Fibroblast of lung (primary cell): ENCODE data around the gene CTSD.

Experiments used
- EZH2 ChIP-seq: IDR thresholded peaks from 2 replicates; pipeline ENCODE4 v1.5.1; 2012; ENCODE audit warnings: low read length, control low read depth, mild to moderate bottlenecking; ENCODE audit errors: missing control alignments
- TF ChIP-seq, protein P1 (sequence below), 2 donors: IDR thresholded peaks in 1 of 2; conservative IDR thresholded peaks in 1 of 2; 1 replicate in 1 of 2; 2 replicates in 1 of 2; pipeline ENCODE4 v1.5.1; 2011 to 2012; ENCODE audit warnings: low read length in 2 of 2, control low read depth in 1 of 2, inconsistent platforms in 1 of 2, low read depth in 1 of 2, mild to moderate bottlenecking in 1 of 2

DNA sequence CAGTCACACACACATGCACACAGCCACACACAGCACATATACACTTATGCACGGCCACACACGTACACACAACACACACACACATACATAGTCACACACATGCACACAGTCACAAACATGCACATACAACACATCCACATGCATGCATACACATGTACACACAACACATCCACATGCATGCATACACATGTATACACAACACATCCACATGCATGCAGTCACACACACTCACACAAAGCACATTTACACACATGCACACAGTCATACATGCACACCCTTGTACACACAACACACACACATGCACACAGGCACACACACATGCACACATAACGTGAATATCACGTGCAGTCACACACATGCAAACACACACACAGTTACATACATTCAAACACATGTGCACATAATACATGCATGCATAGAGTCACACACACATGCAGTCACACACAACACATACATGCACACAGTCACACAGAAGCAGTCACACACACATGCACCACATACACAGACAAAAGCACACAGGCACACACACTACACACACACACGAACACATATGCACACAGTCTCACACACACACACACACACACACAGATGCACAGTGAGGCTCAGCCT, 32.2 kb downstream of the CTSD start:
- TF ChIP-seq, protein P1, sequence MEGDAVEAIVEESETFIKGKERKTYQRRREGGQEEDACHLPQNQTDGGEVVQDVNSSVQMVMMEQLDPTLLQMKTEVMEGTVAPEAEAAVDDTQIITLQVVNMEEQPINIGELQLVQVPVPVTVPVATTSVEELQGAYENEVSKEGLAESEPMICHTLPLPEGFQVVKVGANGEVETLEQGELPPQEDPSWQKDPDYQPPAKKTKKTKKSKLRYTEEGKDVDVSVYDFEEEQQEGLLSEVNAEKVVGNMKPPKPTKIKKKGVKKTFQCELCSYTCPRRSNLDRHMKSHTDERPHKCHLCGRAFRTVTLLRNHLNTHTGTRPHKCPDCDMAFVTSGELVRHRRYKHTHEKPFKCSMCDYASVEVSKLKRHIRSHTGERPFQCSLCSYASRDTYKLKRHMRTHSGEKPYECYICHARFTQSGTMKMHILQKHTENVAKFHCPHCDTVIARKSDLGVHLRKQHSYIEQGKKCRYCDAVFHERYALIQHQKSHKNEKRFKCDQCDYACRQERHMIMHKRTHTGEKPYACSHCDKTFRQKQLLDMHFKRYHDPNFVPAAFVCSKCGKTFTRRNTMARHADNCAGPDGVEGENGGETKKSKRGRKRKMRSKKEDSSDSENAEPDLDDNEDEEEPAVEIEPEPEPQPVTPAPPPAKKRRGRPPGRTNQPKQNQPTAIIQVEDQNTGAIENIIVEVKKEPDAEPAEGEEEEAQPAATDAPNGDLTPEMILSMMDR (conservative IDR thresholded peaks at IDR 0.05 in 1 of 2, IDR thresholded peaks at IDR 0.05 in 1 of 2; ENCODE audit: low read depth in 1 of 2, low read length in 2 of 2), result no peak
- TF ChIP-seq EZH2, result no peak
